Measurements from ENCODE around the gene ABHD2. TPM values are rescaled to one million over a fixed set of nuclear protein-coding genes. Genes with fewer than 3 reads are reported as not detected.

The ABHD2 gene
- total and polyA plus RNA-seq, 12 donors: 5.6 to 316 (median 135) TPM

DNA sequence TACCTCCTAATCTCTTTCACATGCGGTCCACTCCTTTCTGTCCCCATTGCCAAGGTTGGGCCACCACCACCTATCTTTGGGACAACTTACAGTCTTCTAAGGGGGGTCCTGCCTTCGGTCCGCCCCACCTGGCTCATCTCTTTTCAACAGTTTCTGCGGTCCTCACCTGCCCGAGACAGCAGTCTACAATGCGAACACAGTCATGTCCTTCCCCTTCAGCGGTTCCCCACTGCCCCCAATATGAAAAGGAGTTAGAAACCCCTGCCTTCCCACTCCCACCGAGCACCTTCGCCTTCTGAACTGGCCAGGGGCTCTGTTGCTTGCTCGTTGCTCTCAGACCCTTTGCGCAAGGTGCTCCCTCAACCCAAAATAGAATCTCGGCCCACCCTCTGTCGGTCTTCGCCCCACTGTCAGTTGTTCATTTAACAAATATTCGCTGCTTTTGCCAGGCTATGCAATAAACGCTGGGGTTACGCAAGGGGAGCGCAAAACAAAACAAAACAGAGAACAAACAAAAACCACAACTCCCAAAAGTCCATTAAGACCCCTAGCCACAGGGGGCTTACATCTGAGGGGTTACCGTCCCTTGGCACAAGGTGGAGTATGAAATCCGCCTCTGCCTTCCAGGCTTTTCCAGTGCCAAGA, 154.9 kb downstream of the ABHD2 start:
- peak overlapping the region in 3 of 4 donors; percentile 18 to 80 (median 76) for H3K4me3 ChIP-seq
- WGBS, 4 donors: 22 to 49% (median 25%) methylated on average over 18 to 20 of the region's 20 CpGs
- H3K9me3 ChIP-seq (replicated peaks in 1 of 3): no peaks in the 10 kb centered on the region
- intact Hi-C loops (cut with DNase I): loop anchor here in 1 of 2 donors (10.0 kb wide), 1 partner anchor 92 kb away; the partner anchor contains the start of gene POLG
- H3K4me1 ChIP-seq (replicated peaks in 1 of 2): peaks cover 5 to 17% of the 10 kb centered on the region in 2 donors
- no peaks in the 10 kb centered on the region for H3K36me3 ChIP-seq (replicated peaks in 1 of 2)
- peak in 3 of 7 donors; percentile 18 to 54 (median 33) for DNase-seq
- no peaks in the 10 kb centered on the region for H3K27me3 ChIP-seq
- peak overlapping the region in 1 of 5 donors; percentile 28 for H3K27ac ChIP-seq
- TF ChIP-seq, protein P1, sequence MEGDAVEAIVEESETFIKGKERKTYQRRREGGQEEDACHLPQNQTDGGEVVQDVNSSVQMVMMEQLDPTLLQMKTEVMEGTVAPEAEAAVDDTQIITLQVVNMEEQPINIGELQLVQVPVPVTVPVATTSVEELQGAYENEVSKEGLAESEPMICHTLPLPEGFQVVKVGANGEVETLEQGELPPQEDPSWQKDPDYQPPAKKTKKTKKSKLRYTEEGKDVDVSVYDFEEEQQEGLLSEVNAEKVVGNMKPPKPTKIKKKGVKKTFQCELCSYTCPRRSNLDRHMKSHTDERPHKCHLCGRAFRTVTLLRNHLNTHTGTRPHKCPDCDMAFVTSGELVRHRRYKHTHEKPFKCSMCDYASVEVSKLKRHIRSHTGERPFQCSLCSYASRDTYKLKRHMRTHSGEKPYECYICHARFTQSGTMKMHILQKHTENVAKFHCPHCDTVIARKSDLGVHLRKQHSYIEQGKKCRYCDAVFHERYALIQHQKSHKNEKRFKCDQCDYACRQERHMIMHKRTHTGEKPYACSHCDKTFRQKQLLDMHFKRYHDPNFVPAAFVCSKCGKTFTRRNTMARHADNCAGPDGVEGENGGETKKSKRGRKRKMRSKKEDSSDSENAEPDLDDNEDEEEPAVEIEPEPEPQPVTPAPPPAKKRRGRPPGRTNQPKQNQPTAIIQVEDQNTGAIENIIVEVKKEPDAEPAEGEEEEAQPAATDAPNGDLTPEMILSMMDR (IDR thresholded peaks at IDR 0.05): no peak
- TF ChIP-seq POLR2A (IDR thresholded peaks at IDR 0.05): no peak

DNA sequence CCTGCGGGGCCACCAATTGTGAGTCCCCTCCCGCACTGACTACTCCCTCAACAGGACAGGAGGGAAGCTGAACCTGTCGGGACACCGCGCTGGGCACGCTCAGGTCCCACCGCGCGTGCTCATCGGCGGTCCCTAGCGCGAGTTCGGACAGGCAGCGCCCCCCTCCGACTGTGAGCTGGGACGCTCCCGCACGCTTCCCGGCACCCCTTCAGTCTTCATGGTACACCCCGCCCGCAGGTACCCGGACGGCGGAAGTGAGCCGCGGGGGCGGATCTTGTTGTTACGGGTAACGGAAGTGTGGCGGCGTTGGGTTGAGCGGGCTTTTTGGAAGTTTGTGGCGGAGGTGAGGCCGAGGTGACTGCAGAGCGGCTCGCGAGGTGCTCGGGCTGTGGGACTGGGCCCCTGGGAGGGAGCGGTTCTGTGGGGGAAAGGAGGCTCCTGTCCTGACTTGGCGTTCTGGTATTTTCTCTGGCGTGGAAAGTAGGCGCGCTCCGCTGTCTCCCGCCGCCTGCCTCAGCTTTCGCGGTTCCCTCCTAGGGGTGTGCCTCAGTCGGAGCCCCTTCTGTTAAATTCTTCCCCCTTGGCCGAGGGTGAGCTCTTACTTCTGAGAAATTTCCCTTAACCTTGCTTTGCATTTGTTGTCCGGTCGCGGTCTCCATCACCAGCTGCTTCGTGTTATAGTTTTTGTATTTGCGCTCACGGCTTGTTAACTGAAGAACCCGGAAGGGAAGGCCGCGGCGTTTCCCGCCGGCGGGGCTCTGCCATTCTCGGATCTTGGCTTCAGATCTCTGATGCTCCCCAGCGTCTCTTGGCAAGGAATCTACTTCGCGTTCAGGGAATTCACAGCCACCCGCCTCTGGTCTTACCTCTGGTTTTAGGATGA, 155.7 kb downstream of the ABHD2 start, which contains the start of gene FANCI:
Gene FANCI (plus strand): TSS at position 289 of the 883 bp plus-strand sequence. CDS start 3,669 bp downstream, outside the sequence.
- peak in 1 of 2 donors; percentile 43 for TF ChIP-seq POLR2A (IDR thresholded peaks at IDR 0.05)
- TF ChIP-seq, protein P1 (IDR thresholded peaks at IDR 0.05): peak in 5 of 6 experiments; percentile 10 to 48 (median 38)
- intact Hi-C loops (cut with DNase I): loop anchor here in 1 of 2 donors (10.0 kb wide), 1 partner anchor 91 kb away; the partner anchor contains the start of gene POLG
- H3K27me3 ChIP-seq: no peaks in the 10 kb centered on the region
- H3K9me3 ChIP-seq (replicated peaks in 1 of 3): no peaks in the 10 kb centered on the region
- peak within 1 kb of the TSS; percentile 18 to 80 (median 60) for H3K4me3 ChIP-seq
- whole genome bisulfite sequencing, 4 donors: 0 to 1% (median 0%) methylated on average over 35 to 69 of the region's 69 CpGs
- H3K36me3 ChIP-seq (replicated peaks in 1 of 2): no peaks in the 10 kb centered on the region
- peak within 1 kb of the TSS in 1 of 5 donors; percentile 28 for H3K27ac ChIP-seq
- peaks cover 5 to 17% of the 10 kb centered on the region in 2 donors for H3K4me1 ChIP-seq (replicated peaks in 1 of 2)
- DNase-seq: peak; percentile 94 to 98 (median 97)

DNA sequence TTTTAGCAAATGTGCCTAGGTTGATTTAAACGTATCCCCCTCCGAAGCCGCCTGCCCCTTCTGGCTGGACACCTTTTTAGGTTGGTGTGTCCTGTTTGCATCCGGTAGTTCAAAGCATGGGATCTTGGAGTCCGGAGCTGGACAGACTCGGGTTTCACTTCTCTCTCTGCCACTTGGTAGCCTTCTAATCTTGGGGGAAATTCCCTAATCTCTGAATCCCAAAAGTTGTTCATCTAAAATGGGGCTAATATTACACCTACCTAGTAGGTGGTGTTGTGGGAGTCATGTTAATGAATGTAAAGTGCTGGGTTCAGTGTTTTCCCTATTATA, 156.3 kb downstream of the ABHD2 start:
- Histone ChIP-seq H3K9me3 (replicated peaks in 1 of 3) (no peaks in the 10 kb centered on the region), H3K27ac (no peak overlapping the region), H3K4me3 (peak overlapping the region in 2 of 4 donors; percentile 76 to 80), H3K27me3 (no peaks in the 10 kb centered on the region), H3K4me1 (replicated peaks in 1 of 2) (peaks cover 5 to 17% of the 10 kb centered on the region in 2 donors), H3K36me3 (replicated peaks in 1 of 2) (no peaks in the 10 kb centered on the region)
- DNase-seq: no peak
- TF ChIP-seq, protein P1 (IDR thresholded peaks at IDR 0.05): no peak
- no peak for TF ChIP-seq POLR2A (IDR thresholded peaks at IDR 0.05)
- intact Hi-C loops (cut with DNase I): loop anchor here in 1 of 2 donors (10.0 kb wide), 1 partner anchor 90 kb away; the partner anchor contains the start of gene POLG
- 1 to 3% (median 1%) methylated on average over 5 to 6 of the region's 6 CpGs for WGBS, 4 donors

DNA sequence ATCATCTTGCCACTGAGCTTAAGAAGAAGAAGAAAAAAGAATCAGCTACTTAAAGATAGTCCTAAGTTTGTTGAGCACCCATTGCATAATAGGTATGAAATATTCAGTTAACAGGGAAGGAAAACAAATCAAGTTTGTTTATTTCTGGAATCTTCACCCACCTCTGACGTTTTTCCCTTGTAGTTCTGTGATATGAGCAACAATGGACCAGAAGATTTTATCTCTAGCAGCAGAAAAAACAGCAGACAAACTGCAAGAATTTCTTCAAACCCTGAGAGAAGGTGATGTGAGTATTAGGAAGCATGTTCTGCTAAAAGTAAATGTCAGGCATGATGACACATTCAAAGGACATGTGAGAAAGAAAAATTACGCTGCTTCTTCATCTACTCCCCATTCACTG, 159.2 kb downstream of the ABHD2 start:
- TF ChIP-seq POLR2A (IDR thresholded peaks at IDR 0.05): no peak
- TF ChIP-seq, protein P1 (IDR thresholded peaks at IDR 0.05): no peak
- H3K9me3 ChIP-seq (replicated peaks in 1 of 3): no peaks in the 10 kb centered on the region
- DNase-seq: no peak
- no peak overlapping the region for H3K27ac ChIP-seq
- H3K4me1 ChIP-seq (replicated peaks in 1 of 2): peaks cover 5 to 17% of the 10 kb centered on the region in 2 donors
- no peaks in the 10 kb centered on the region for H3K27me3 ChIP-seq
- WGBS, 4 donors: 68 to 82% (median 78%) methylated on average over 2 of the region's 2 CpGs
- intact Hi-C loops (cut with DNase I): loop anchor here in 1 of 2 donors (10.0 kb wide), 1 partner anchor 87 kb away; the partner anchor contains the start of gene POLG
- H3K4me3 ChIP-seq: no peak overlapping the region
- H3K36me3 ChIP-seq (replicated peaks in 1 of 2): no peaks in the 10 kb centered on the region

All from adrenal gland (tissue), 12 donors.